Measurements from ENCODE around the gene MYO5B.

The MYO5B gene

DNA sequence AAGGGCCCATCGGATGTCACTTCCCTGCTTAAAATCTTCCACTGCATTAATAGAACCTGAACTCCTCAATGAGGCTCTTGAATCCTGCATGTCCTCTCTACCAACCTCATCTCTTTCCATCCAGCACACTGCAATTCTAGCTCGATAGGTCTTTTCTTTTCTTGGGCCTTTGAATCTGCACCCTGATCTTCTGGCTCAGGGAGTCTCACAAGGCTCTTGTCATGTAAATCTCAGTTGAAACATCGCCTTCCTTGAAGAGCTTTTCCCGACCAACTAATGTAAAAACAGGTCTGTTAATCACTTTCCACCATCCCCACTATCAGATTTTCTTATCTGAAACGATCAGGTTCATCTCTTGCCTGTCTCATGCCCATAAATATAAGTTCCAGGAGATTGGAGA, 120.5 kb downstream of the MYO5B start:
- Histone ChIP-seq H3K36me3 (ENCODE audit: control insufficient read depth, insufficient read depth, low read length) (no peaks in the 10 kb centered on the region), H3K9me3 (ENCODE audit: control insufficient read depth, insufficient read depth, low read length) (no peaks in the 10 kb centered on the region), H3K4me3 (ENCODE audit: low read depth, low read length) (no peak overlapping the region), H3K4me1 (ENCODE audit: control insufficient read depth, insufficient read depth, low read length) (no peaks in the 10 kb centered on the region), H3K27me3 (ENCODE audit: control insufficient read depth, insufficient read depth, low read length) (no peaks in the 10 kb centered on the region), H3K9ac (ENCODE audit: low read depth, low read length) (no peak overlapping the region)

DNA sequence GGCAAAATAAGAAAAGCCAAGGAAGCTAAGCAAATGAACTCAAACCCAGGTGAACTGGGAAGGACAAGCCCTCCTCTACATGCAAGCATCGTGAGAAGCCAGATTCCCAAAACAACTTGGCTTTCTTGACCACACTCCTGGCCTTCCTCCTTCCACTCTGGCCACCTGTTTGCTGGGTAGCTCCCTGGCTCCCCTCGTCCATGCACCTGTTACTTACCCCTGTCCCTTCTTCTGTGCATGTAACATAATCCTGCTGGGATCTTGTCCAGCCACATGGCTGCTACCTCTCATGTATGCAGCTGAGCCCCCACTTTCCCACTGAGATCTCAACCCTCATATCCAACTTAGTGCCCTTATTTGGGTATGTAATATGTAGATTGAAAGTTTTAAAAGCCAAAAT, 121.6 kb downstream of the MYO5B start:
- no peaks in the 10 kb centered on the region for H3K4me1 ChIP-seq (ENCODE audit: control insufficient read depth, insufficient read depth, low read length)
- no peaks in the 10 kb centered on the region for H3K36me3 ChIP-seq (ENCODE audit: control insufficient read depth, insufficient read depth, low read length)
- no peaks in the 10 kb centered on the region for H3K9me3 ChIP-seq (ENCODE audit: control insufficient read depth, insufficient read depth, low read length)
- H3K4me3 ChIP-seq (ENCODE audit: low read depth, low read length): no peak overlapping the region
- H3K9ac ChIP-seq (ENCODE audit: low read depth, low read length): no peak overlapping the region
- H3K27me3 ChIP-seq (ENCODE audit: control insufficient read depth, insufficient read depth, low read length): no peaks in the 10 kb centered on the region

DNA sequence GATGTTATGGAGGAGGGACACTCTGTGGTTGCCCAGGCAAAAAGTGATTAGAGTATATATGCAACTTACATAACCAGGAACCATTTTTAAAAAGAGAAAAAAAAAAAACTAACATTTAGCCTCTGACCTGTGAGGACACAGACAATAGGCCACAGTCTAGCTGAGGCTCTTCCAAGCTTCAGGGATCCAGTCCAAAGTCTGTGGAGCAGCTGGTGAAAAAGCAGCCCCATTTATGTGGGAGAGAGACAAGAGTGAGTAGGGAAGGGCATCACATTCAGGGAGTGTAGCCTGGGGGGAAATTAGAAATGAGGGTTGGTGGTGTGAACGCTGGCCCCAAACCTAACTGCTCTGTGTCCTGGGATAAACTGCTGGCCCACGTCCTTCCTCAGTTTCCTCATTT, 122.8 kb downstream of the MYO5B start:
- Histone ChIP-seq H3K4me1 (ENCODE audit: control insufficient read depth, insufficient read depth, low read length) (no peaks in the 10 kb centered on the region), H3K9me3 (ENCODE audit: control insufficient read depth, insufficient read depth, low read length) (no peaks in the 10 kb centered on the region), H3K9ac (ENCODE audit: low read depth, low read length) (no peak overlapping the region), H3K4me3 (ENCODE audit: low read depth, low read length) (no peak overlapping the region), H3K27me3 (ENCODE audit: control insufficient read depth, insufficient read depth, low read length) (no peaks in the 10 kb centered on the region), H3K36me3 (ENCODE audit: control insufficient read depth, insufficient read depth, low read length) (no peaks in the 10 kb centered on the region)

DNA sequence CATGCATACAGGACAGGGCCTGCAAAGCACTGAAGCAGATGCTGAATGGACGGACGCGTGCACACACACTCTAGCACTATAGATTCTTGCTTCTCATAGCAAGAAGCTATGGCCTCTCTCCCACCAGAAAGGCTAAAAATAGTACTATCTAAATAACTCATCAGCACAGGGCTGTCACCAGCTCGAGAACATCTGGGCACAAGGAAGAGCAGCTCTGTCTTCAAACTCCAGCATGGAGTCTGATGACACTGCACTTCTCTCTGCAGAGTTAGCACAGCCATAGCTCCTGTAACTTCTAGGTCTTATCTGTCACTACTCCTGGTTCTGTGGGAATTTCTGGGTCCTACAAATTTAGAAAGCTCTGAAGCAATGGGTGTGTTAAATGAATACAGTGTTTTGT, 123.5 kb downstream of the MYO5B start:
- Histone ChIP-seq H3K4me3 (ENCODE audit: low read depth, low read length) (no peak overlapping the region), H3K27me3 (ENCODE audit: control insufficient read depth, insufficient read depth, low read length) (no peaks in the 10 kb centered on the region), H3K9me3 (ENCODE audit: control insufficient read depth, insufficient read depth, low read length) (no peaks in the 10 kb centered on the region), H3K36me3 (ENCODE audit: control insufficient read depth, insufficient read depth, low read length) (no peaks in the 10 kb centered on the region), H3K9ac (ENCODE audit: low read depth, low read length) (no peak overlapping the region), H3K4me1 (ENCODE audit: control insufficient read depth, insufficient read depth, low read length) (no peaks in the 10 kb centered on the region)

DNA sequence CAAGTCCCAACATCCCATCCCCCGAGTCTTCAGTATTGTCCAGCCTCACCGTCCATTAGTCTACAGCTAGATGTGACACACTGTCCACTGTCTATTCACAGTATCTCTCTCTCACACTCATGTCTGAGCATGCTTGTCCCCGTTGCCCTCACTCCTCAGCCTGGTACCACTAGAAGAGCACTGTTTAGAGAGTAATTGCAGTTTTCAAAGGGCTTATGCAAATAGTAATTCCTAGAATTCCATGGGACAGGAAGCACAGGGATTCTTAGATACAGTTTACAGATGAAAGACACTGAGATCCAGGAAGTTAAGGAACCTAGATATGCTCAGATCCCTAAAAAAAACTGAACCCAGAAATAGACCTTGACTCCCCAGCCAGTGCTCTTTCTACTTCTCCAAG, 125.5 kb downstream of the MYO5B start:
- Histone ChIP-seq H3K9ac (ENCODE audit: low read depth, low read length) (no peak overlapping the region), H3K4me3 (ENCODE audit: low read depth, low read length) (no peak overlapping the region), H3K36me3 (ENCODE audit: control insufficient read depth, insufficient read depth, low read length) (no peaks in the 10 kb centered on the region), H3K4me1 (ENCODE audit: control insufficient read depth, insufficient read depth, low read length) (no peaks in the 10 kb centered on the region), H3K27me3 (ENCODE audit: control insufficient read depth, insufficient read depth, low read length) (no peaks in the 10 kb centered on the region), H3K9me3 (ENCODE audit: control insufficient read depth, insufficient read depth, low read length) (no peaks in the 10 kb centered on the region)

DNA sequence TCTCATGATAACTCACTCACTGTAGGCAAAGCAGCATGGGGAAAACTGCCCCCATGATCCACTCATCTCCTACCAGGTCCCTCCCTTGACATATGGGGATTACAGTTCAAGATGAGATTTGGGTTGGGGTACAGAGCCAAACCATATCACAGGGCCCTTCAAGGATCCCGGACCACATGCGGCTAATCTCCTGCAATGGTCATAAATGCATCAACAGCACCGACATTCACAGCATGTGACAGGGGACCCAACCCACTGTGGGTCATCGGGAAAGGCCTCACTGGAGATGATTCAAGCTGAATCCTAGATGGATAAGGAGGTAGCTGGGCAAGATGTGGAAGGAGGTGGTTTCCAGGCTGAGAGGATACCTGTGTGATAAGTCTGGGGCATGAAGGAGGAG, 129.4 kb downstream of the MYO5B start:
- Histone ChIP-seq H3K9me3 (ENCODE audit: control insufficient read depth, insufficient read depth, low read length) (no peaks in the 10 kb centered on the region), H3K9ac (ENCODE audit: low read depth, low read length) (no peak overlapping the region), H3K4me3 (ENCODE audit: low read depth, low read length) (no peak overlapping the region), H3K27me3 (ENCODE audit: control insufficient read depth, insufficient read depth, low read length) (no peaks in the 10 kb centered on the region), H3K4me1 (ENCODE audit: control insufficient read depth, insufficient read depth, low read length) (no peaks in the 10 kb centered on the region), H3K36me3 (ENCODE audit: control insufficient read depth, insufficient read depth, low read length) (no peaks in the 10 kb centered on the region)

DNA sequence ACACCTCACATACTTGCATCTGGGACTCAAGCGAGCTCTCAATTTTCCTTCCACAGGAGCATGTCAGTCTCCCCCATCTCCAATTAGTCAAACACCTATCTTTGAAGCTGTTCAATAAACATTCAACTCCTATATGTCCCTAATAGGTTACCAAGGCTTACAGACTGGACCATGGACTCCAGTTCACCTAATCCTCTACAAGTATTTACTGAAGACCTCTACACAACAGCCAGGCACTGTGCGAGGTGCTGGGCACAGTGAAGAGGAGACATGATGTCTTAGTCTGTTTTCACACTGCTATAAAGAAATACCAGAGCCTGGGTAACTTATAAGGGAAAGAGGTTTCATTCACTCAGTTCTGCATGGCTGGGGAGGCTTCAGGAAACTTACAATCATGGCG, 129.9 kb downstream of the MYO5B start:
- Histone ChIP-seq H3K36me3 (ENCODE audit: control insufficient read depth, insufficient read depth, low read length) (no peaks in the 10 kb centered on the region), H3K4me1 (ENCODE audit: control insufficient read depth, insufficient read depth, low read length) (no peaks in the 10 kb centered on the region), H3K4me3 (ENCODE audit: low read depth, low read length) (no peak overlapping the region), H3K27me3 (ENCODE audit: control insufficient read depth, insufficient read depth, low read length) (no peaks in the 10 kb centered on the region), H3K9ac (ENCODE audit: low read depth, low read length) (no peak overlapping the region), H3K9me3 (ENCODE audit: control insufficient read depth, insufficient read depth, low read length) (no peaks in the 10 kb centered on the region)

DNA sequence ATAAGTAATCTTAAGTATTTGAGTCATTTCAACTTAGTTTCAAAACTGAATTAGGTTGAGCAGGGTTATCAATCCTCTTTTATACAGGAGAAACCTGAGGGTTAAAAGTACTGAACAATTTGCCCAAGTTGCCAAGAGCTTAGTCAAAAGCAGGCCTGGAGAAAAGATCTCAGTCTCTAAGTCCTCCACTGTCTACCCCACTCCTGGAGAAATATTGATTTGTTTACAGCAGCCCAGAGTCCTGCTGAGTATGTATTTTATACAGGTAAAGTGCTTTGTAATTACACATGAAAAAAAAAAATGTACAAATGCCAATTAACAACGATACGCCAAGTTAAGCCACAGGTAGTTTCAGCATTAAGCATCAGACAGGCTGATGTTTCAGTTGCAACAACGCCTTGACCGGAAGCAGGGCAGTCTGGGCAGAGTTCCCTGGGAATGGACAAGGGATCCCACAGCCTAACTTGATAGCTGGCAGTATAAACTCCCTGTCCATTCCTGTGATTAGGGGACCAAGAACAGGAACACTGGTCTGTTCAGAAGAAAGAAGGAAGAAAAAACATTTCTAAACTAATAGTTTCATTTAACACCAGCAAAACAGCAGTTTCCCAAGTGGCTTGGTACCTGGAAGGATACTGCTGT, 132.9 kb downstream of the MYO5B start:
- H3K36me3 ChIP-seq (ENCODE audit: control insufficient read depth, insufficient read depth, low read length): no peaks in the 10 kb centered on the region
- H3K9ac ChIP-seq (ENCODE audit: low read depth, low read length): no peak overlapping the region

DNA sequence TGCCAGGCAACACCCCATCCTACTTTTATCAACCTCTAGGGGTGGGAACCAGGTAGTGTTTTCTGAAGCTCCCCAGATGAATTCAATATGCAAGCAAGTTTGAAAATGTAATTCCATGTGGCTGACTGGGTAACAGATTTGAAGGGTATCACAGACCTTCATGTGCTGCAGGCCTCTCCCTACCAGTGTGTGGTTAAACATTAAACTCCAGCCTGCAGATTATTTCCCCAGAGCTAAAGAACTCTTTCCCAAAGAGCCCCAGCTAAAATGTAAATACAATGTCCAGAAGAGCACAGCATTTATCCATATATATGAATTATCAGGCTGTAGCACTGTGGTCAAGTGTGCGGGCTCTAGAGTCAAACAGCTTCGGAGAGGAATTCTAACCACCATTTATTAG, 134.1 kb downstream of the MYO5B start:
- Histone ChIP-seq H3K9ac (ENCODE audit: low read depth, low read length) (no peak overlapping the region), H3K4me1 (ENCODE audit: control insufficient read depth, insufficient read depth, low read length) (no peaks in the 10 kb centered on the region), H3K27me3 (ENCODE audit: control insufficient read depth, insufficient read depth, low read length) (no peaks in the 10 kb centered on the region), H3K36me3 (ENCODE audit: control insufficient read depth, insufficient read depth, low read length) (no peaks in the 10 kb centered on the region), H3K9me3 (ENCODE audit: control insufficient read depth, insufficient read depth, low read length) (no peaks in the 10 kb centered on the region), H3K4me3 (ENCODE audit: low read depth, low read length) (no peak overlapping the region)

More for the DNA sequence above, 132.9 kb downstream of the MYO5B start:
- no peaks in the 10 kb centered on the region for H3K9me3 ChIP-seq (ENCODE audit: control insufficient read depth, insufficient read depth, low read length)
- H3K4me1 ChIP-seq (ENCODE audit: control insufficient read depth, insufficient read depth, low read length): no peaks in the 10 kb centered on the region
- H3K27me3 ChIP-seq (ENCODE audit: control insufficient read depth, insufficient read depth, low read length): no peaks in the 10 kb centered on the region
- no peak overlapping the region for H3K4me3 ChIP-seq (ENCODE audit: low read depth, low read length)

DNA sequence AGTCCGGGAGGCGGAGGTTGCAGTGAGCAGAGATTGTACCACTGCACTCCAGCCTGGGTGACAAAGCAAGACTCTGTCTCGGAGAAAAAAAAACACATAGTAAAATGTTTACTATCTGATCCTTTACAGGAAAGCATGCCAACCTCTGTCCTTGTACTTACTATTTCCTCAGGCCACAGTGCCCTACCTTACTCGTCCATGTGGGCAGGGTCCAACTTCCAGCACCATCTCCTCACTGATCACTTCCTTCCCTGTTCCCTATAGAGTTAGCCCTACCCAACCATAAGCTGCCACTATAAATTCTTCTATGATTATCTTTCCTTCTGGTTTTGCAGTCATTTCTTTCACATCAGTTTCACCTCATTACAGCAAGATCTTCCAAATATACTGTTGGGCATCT, 136.2 kb downstream of the MYO5B start:
- Histone ChIP-seq H3K9ac (ENCODE audit: low read depth, low read length) (no peak overlapping the region), H3K9me3 (ENCODE audit: control insufficient read depth, insufficient read depth, low read length) (no peaks in the 10 kb centered on the region), H3K36me3 (ENCODE audit: control insufficient read depth, insufficient read depth, low read length) (no peaks in the 10 kb centered on the region), H3K4me1 (ENCODE audit: control insufficient read depth, insufficient read depth, low read length) (no peaks in the 10 kb centered on the region), H3K27me3 (ENCODE audit: control insufficient read depth, insufficient read depth, low read length) (no peaks in the 10 kb centered on the region), H3K4me3 (ENCODE audit: low read depth, low read length) (no peak overlapping the region)

DNA sequence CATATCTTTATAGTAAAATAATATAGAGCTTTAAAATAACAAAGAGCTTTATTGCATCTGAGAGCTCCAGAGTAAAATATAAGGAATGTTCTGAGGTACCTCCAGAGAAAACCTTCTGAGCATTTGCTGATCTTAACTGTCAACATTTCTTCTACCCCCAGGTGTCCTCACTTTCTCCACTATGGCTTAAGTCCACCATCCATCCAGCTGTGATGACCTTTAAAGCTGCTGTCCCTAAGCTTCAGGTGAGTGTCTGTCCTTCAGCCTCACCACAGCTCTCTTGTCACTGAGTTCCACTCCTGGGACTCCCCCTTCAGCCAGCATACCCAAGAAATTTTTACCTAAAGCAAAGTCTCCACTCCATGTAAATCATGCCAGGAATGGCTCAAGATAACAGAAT, 137.9 kb downstream of the MYO5B start:
- no peaks in the 10 kb centered on the region for H3K27me3 ChIP-seq (ENCODE audit: control insufficient read depth, insufficient read depth, low read length)
- H3K4me3 ChIP-seq (ENCODE audit: low read depth, low read length): no peak overlapping the region
- no peaks in the 10 kb centered on the region for H3K36me3 ChIP-seq (ENCODE audit: control insufficient read depth, insufficient read depth, low read length)

DNA sequence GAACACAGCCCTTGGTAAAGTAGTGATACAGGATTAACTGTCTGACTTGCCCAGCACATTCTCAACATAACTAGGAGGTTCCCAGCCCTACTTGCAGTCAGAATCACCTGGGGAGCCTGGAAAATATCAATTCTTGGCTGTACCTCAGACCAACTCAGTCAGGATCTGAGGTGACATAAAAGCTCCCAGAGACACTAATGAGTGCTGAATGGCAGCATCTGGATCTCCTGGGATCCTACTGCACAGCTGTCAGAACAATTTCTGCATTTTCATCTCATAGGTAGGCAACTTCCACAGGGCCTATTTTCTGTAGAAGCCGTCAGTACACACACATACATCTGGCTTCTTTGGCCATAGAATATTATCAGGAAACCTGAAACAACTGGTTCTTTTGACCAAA, 138.8 kb downstream of the MYO5B start:
- Histone ChIP-seq H3K9me3 (ENCODE audit: control insufficient read depth, insufficient read depth, low read length) (no peaks in the 10 kb centered on the region), H3K36me3 (ENCODE audit: control insufficient read depth, insufficient read depth, low read length) (no peaks in the 10 kb centered on the region), H3K9ac (ENCODE audit: low read depth, low read length) (no peak overlapping the region), H3K4me1 (ENCODE audit: control insufficient read depth, insufficient read depth, low read length) (no peaks in the 10 kb centered on the region), H3K27me3 (ENCODE audit: control insufficient read depth, insufficient read depth, low read length) (no peaks in the 10 kb centered on the region), H3K4me3 (ENCODE audit: low read depth, low read length) (no peak overlapping the region)

More for the DNA sequence above, 137.9 kb downstream of the MYO5B start:
- Histone ChIP-seq H3K9me3 (ENCODE audit: control insufficient read depth, insufficient read depth, low read length) (no peaks in the 10 kb centered on the region), H3K4me1 (ENCODE audit: control insufficient read depth, insufficient read depth, low read length) (no peaks in the 10 kb centered on the region), H3K9ac (ENCODE audit: low read depth, low read length) (no peak overlapping the region)

All from iPS-15b (cell line).